GM04503 (cell line): Measurements from ENCODE around the gene ZC3H4.
"Not testable (repeated sequence)": the region's sequence is repeated elsewhere in the genome, so short reads cannot be mapped to it uniquely, and the experiment has no call there.

Experiments
- DNase-seq: peaks from one replicate; pipeline ENCODE4 v3.0.0-alpha.2; 2012; ENCODE audit warnings: low read depth

The ZC3H4 gene

GRCh38 chr19:47084879-47085439, 28.6 kb downstream of the ZC3H4 start:
- no peak for DNase-seq

GRCh38 chr19:47082493-47082892, 31.1 kb downstream of the ZC3H4 start:
- no peak for DNase-seq

- no peak for DNase-seq
Observed at GRCh38 chr19:47081095-47081494, 32.5 kb downstream of the ZC3H4 start.

GRCh38 chr19:47078351-47078750, 35.2 kb downstream of the ZC3H4 start:
- DNase-seq: not testable (repeated sequence)

DNA sequence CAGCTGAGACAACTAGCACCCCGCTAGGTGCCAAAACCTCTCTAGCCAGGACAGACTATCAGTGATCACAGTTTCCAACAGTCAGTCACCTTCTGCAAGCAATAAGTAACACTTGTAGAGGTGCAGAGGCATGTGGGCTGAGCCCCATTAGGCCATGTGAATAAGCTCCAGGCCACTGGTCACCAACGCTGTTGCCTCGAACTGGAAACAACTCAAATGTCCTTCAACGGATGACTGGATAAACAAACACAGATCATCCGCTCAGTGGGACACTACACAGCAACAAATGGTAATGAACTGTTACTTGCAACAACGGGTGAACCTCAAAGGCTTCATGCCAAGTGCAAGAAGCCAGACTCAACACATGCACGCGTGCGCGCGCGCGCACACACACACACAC, 37.6 kb downstream of the ZC3H4 start:
- DNase-seq: no peak

DNA sequence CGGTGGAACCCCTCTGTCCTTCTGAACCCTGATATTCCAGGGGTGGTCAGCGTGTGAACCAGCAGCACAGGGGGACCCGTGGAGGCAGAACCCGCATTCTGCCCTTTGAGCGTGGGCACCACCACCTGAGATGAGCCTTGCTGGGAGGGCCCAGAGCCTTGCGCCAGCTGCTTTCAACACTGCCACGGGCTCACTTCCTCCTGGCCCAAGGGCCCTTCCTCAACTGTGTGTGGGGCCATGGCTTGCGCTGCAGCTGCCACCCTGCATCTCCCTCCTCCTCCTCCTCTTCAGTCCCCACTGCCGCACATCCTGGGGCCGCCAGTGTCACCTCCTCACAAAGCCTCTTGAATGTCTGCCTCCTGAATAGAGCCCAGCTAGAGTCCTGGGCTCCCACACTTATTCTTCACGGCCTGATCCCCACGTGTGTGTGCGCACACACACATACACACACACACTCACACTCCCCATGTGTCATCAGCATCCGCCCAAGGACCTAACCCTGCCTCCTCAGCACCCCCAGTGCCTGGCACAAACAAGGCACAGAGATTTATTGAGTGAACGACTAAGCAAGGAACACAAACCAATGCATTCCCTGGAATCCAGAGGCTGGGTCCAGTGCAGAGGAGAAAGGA, 38.3 kb downstream of the ZC3H4 start:
- no peak for DNase-seq

GRCh38 chr19:47074621-47075020, 39.0 kb downstream of the ZC3H4 start:
- no peak for DNase-seq

GRCh38 chr19:47073574-47073973, 40.0 kb downstream of the ZC3H4 start:
- DNase-seq: no peak

GRCh38 chr19:47072323-47072722, 41.3 kb downstream of the ZC3H4 start:
- no peak for DNase-seq

DNA sequence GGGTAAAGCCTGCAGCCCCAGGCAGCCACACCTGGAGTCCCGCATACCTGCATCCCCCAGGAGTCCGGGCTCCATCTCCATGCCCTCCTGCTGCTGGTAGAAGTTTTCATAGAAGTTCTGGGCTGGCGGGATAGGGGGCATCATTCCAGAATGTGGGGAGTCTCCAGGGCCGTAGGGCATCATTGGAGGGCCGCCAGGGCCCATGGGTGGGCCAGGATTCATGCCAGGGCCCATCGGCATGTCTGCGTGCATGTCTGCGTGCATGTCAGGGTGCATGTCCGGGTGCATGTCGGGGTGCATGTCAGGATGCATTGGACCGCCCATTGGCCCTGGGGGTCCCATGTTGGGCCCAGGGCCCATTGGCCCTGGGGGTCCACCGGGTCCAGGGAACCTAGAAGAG, 41.8 kb downstream of the ZC3H4 start:
- DNase-seq: no peak

DNA sequence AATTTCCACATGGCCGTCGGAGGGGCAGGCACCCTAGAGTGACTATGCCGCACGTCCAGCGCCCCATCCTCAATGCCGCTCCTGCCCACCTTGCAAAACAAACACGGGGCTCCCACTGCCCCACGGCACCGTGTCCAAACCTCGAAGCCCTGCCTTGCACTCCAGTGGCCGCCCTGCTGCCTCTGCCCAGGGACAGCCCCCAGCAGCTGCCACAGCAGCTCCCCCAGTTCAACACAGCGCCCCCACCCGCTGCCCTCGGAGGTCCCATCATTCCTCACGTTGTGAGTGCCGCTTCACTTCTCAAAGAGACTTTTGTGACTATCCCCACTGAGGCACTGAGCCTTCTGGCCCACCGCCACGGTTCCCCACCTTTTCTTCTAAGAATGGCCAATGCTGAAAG, 42.8 kb downstream of the ZC3H4 start:
- DNase-seq: no peak

- DNase-seq: no peak
Observed at GRCh38 chr19:47069795-47070194, 43.8 kb downstream of the ZC3H4 start.

GRCh38 chr19:47068876-47069406, 44.6 kb downstream of the ZC3H4 start:
- no peak for DNase-seq

- DNase-seq: no peak
Observed at GRCh38 chr19:47068246-47068645, 45.3 kb downstream of the ZC3H4 start.

DNA sequence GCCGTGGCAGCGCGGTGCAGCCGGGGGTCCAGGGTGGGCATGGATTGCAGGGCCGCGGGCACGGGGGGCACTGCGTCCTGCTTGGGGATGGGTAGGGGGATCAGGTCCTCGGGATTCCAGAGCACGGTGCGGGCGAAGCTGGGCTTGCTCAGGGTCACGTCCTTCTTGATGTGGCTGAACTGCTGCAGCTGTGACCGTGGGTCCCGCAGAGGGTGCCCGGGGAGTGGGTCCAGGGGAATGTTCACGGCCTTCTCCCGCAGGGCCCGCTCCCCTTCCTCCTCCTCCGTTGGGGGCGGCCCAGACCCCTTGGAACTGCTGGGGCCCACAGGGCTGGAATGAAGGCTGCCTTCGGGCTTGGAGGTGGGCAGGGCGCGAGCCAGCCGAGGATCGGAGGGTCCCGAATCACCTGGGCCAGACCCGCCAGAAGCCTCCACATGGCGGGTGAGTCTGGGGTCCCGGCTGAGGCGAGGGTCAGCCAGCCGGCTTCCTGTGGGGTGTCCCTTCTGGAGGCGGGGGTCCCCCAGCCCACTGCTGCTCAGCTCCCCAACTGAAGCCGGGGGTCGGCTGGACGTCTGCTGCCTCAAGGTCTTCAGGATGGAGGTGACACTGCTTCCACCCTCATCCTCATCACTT, 46.2 kb downstream of the ZC3H4 start:
- no peak for DNase-seq

DNA sequence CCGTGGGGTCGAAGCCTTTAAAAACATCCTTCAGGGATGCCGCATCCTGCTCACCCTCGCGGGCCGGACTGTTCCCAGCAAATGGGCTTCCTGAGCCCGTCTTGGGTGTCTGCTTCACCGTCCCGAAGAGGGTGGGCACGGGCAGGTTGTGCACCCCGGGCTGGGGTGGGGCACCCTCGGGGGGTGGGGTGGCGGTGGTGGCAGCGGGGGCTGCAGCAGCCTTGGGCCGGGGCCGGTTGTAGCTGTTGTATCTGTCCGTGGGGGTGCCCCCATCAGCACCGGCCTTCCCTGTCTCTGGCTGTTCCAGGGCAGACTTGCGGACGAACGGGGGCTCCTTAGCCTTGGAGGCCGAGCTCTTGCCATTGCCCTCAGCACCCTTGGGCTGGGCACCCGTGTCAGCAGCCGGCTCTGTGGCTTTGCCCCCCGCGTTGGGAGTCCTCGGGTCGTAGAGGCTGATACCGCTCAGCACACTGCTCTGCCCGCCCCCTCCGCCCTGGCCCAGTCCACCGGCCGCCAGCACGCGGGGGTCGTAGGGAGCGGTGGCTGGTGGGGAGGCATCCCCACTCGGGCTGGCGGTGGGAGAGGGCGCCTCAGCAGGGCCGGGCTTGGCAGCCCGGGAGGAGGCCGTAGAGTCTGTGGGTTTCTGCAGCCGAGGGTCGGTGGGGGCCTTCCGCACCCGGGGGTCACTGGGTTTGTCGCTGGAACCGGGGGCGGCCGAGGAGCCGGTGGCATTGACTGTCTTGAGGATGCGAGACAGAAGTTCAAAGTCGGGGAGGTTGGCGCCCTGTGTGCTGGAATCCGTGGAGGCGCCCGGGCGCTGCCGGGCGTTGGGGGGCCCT, 47.0 kb downstream of the ZC3H4 start:
- DNase-seq: no peak

DNA sequence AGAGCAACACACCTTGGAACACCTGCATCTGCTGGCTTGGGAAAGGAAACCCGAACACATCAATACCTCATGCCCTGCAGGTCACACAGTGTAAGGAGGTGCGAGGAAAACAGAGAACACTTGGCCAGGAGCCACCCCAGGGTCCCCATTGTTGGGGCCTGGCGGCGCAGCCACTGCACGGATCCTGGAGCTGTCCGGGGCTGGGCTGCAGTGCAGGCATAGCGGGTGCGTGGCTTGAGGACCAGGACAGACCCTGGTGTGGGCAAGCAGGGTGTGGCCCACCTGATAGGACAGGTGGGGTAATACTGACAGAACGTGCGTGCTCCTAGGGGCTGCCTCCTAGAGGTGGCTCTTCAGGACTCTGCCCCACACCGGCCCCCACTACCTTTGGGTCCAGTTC, 48.3 kb downstream of the ZC3H4 start:
- no peak for DNase-seq

DNA sequence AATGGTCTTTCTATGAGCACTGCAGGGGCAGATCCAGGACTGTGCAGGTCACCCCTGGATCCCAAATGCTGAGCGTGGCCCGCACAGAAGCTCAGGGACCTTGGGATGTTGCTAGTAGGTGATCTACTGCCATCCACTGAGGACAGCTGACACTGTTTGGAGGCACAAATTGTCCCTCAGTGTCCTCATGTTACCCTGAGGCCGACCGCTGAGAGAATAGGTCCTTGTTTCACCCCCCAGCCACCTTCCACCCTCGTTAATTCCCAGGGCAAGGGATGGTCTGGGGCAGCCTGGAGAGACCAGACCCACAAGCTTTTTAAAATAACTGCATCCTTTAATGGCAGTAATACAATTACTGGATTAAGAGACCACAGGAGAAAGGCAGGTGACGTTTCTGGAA, 49.7 kb downstream of the ZC3H4 start:
- no peak for DNase-seq

- no peak for DNase-seq
Observed at GRCh38 chr19:47058621-47059022, 55.0 kb downstream of the ZC3H4 start.

DNA sequence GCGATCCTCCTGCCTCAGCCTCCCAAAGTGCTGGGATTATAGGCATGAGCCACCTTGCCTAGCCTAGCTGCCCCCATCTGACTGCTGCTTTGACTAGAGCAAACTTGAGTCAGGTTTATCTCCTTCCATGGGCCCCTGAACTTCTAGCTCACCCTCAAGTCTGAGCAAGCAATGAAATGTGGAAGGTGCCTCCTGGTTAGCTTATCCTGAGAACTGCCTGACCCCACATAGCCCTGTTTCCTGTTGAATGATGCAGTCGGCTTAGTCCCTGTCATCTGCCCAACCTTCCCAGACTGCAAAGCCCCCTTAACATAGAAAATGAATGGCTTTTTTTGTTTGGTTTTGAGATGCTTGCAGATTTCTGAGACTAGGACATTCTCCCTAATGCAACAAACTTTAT, 56.2 kb downstream of the ZC3H4 start:
- no peak for DNase-seq

DNA sequence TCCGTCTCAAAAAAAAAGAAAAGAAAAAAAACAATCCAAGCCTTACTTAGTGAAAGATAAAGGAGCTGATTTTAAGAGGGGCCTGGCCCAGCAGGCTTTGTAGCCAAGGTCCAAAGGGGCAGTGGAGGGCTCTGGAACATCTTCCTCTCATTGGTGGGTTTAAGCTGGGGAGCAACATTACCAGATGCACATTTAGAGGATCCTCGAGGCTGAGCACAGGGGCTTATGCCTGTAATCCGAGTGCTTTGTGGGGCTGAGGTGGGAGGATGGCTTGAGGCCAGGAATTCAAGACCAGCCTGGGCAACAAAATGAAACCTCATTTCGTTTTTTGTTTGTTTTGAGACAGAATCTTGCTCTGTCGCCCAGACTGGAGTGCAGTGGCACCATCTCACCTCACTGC, 57.2 kb downstream of the ZC3H4 start:
- DNase-seq: no peak

GRCh38 chr19:47050562-47050961, 63.0 kb downstream of the ZC3H4 start:
- not testable (repeated sequence) for DNase-seq

GRCh38 chr19:47049307-47049700, 64.3 kb downstream of the ZC3H4 start:
- DNase-seq: peak; percentile 55
